HG02870 (cell line): ENCODE measurements around the gene MIB2.
A peak's percentile ranks its signal among the peaks of the same experiment; 100 is the strongest.
"Not testable (repeated sequence)": the region's sequence is repeated elsewhere in the genome, so short reads cannot be mapped to it uniquely, and the experiment has no call there.

ENCODE experiments used
- ATAC-seq: cut with Tn5 transposase; IDR thresholded peaks from one replicate; pipeline ENCODE4 v1.9.1; 2021; ENCODE audit warnings: mild to moderate bottlenecking, moderate library complexity; ENCODE audit not compliant: unreplicated experiment

The MIB2 gene

GRCh38 chr1:1615256-1616044 is at the start of gene MIB2:
MIB2 (plus strand) TSS chr1:1615500; CDS start chr1:1623453, 7,953 bp downstream.
- peak; percentile 87 for ATAC-seq

GRCh38 chr1:1567152-1567875 is 48.0 kb upstream of the MIB2 start:
- ATAC-seq, result no peak

GRCh38 chr1:1567891-1568291 is 47.4 kb upstream of the MIB2 start:
- ATAC-seq, result no peak

GRCh38 chr1:1569341-1569740 is 46.0 kb upstream of the MIB2 start:
- no peak for ATAC-seq

- peak; percentile 70 for ATAC-seq
Measured at GRCh38 chr1:1573843-1574720, 41.2 kb upstream of the MIB2 start.

GRCh38 chr1:1574721-1575537 is 40.4 kb upstream of the MIB2 start, which contains the start of gene SSU72:
SSU72 (minus strand) TSS chr1:1574863; CDS start chr1:1574557, 306 bp downstream.
- ATAC-seq, result peak; percentile 76

GRCh38 chr1:1577367-1578011 is 37.8 kb upstream of the MIB2 start:
- ATAC-seq, result no peak

- ATAC-seq, result no peak
Measured at GRCh38 chr1:1578371-1578940, 36.8 kb upstream of the MIB2 start.

GRCh38 chr1:1582585-1583346 is 32.5 kb upstream of the MIB2 start:
- no peak for ATAC-seq

GRCh38 chr1:1583347-1584010 is 31.8 kb upstream of the MIB2 start:
- ATAC-seq, result no peak

GRCh38 chr1:1591452-1591851 is 23.8 kb upstream of the MIB2 start:
- no peak for ATAC-seq

GRCh38 chr1:1593834-1594601 is 21.3 kb upstream of the MIB2 start:
- ATAC-seq, result no peak

GRCh38 chr1:1594602-1595260 is 20.6 kb upstream of the MIB2 start:
- ATAC-seq, result no peak

GRCh38 chr1:1595341-1595740 is 20.0 kb upstream of the MIB2 start:
- ATAC-seq, result not testable (repeated sequence)

- no peak for ATAC-seq
Measured at GRCh38 chr1:1596493-1597274, 18.6 kb upstream of the MIB2 start.

- no peak for ATAC-seq
Measured at GRCh38 chr1:1597275-1597930, 17.9 kb upstream of the MIB2 start.
